K562 (cell line): ENCODE measurements around the gene DMD.

ENCODE experiments used
- HNRNPUL1 ChIP-seq: fragments of 200-400 bp; formaldehyde crosslinking; IDR thresholded peaks from 2 replicates; pipeline ENCODE4 v1.6.1; 2017; ENCODE audit warnings: low read length
- MYBL2 ChIP-seq, 2 experiments: fragments of 450-650 bp in 1 of 2; sonication (generic) in 1 of 2; formaldehyde crosslinking in 1 of 2; IDR thresholded peaks; 2 replicates each; pipeline versions ENCODE4 v1.6.1 to v1.8.1; 2017 to 2022; ENCODE audit warnings: borderline replicate concordance in 1 of 2, inconsistent platforms in 1 of 2, low read depth in 1 of 2, mild to moderate bottlenecking in 1 of 2, missing genetic modification reagents in 1 of 2, moderate library complexity in 1 of 2
- NFXL1 ChIP-seq: fragments of 450-650 bp; formaldehyde crosslinking; IDR thresholded peaks from 2 replicates; pipeline ENCODE4 v1.4.0; 2021; ENCODE audit warnings: mild to moderate bottlenecking
- RAD21 ChIP-seq, 2 experiments: fragments of 250-450 bp in 1 of 2; fragments of 450-650 bp in 1 of 2; sonication (Bioruptor Pico) in 1 of 2; formaldehyde crosslinking in 1 of 2; IDR thresholded peaks in 1 of 2; conservative IDR thresholded peaks in 1 of 2; 2 replicates each; pipeline versions ENCODE4 v1.4.0 to v1.8.0; 2020 to 2022; ENCODE audit warnings: mild to moderate bottlenecking in 2 of 2, moderate library complexity in 1 of 2

DNA sequence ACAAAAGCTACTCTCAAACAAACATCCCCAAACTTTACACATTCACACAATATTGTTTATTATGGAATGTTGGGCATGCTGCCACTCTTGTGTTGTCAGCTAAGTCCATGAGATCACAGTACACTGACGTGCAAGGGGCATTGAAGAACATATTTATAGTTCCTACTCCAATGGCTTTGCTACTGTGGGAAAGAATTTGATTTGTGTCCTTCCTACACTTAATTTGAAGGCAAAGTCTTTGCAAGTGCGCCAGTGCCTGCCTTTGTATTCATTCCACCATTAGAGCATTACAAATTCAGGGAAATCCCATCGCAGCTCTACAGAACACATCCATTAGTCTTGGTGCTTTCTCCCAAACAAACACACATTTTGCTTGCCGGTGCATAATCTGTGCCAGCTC is 2094.1 kb downstream of the DMD start:
- TF ChIP-seq HNRNPUL1 (no peak), RAD21 (CRISPR knock-in tag; conservative IDR thresholded peaks at IDR 0.05 in 1 of 2, IDR thresholded peaks at IDR 0.05 in 1 of 2) (no peak), MYBL2 (IDR thresholded peaks at IDR 0.05; ENCODE audit: low read depth) (no peak), MYBL2 (CRISPR knock-in tag; IDR thresholded peaks at IDR 0.05; ENCODE audit: borderline replicate concordance) (no peak), NFXL1 (no peak)
